Right ventricle myocardium inferior (tissue), 1 donor: ENCODE data around the gene NPAS3. TPM values are rescaled to one million over a fixed set of nuclear protein-coding genes. Genes with fewer than 3 reads are reported as not detected.

Source experiments
- ATAC-seq: fragments of 200-7000 bp; cut with Tn5 transposase; one replicate; pipeline ENCODE4 v1.9.1; 2020; ENCODE audit warnings: mild to moderate bottlenecking, moderate library complexity
- DNase-seq: peaks from one replicate; pipeline ENCODE4 v3.0.0; 2021; ENCODE audit errors: missing footprints
- intact Hi-C: fragments of 100-400 bp; cut with DNase I; formaldehyde crosslinking; loops from one replicate; pipeline ENCODE4 v1.11.0; 2022
- total RNA-seq: library from RNA; stranded (reverse); fragmentation: NEBNext Ultra II Directional; extraction: Animal tissue kit (Norgen Biotek cat#: 25700); gene quantifications from one replicate; pipeline ENCODE4 v1.2.1, GENCODE V29; 2021
- donor health status: DM: no; HTN: yes; CAD: no; lungs with severe emphysema.

NPAS3 gene
- total RNA-seq, 1 donor from 2014 or later, result 1.9 TPM

DNA sequence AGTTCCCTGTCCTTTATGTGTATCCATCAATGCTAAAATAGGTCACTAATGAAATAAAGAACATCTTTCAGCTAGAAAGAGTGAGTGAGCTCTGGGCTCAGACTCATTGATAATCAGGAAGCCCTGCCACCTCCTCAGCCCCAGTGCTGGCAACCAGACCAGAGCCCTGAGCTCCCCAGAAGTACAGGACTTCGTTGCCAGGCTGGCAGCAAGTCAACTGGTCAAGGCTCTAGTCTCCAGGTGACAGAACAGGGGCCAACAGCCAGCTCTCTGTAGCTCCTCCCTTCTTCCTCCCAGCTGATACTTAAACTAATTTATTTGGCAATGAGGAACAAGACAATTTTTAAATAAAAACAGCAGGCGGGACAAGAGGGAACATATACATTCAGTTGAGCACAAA lies 866.9 kb downstream of the NPAS3 start:
- DNase-seq, result no peak
- ATAC-seq, result no peak
- intact Hi-C loops, result no loop called here

DNA sequence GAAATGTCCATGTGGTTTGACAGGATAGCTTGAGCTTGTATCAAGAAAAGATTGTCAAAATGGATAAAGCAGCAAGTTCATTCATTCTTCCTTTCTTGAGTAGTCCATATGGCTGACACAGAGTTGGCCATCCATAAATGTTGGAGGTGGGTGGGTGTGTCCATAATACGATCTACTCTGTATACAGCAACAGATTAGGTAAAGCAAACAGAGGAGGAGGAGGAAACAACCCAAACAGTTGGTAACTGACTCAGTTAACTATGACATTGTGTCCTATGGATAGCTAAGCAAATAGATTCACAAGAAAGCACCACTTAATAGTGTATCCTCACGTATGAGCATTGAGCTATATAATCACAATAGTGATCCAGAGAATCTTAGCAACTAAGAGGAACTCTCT lies 868.2 kb downstream of the NPAS3 start:
- DNase-seq, result no peak
- intact Hi-C loops, result no loop called here
- ATAC-seq, result no peak

DNA sequence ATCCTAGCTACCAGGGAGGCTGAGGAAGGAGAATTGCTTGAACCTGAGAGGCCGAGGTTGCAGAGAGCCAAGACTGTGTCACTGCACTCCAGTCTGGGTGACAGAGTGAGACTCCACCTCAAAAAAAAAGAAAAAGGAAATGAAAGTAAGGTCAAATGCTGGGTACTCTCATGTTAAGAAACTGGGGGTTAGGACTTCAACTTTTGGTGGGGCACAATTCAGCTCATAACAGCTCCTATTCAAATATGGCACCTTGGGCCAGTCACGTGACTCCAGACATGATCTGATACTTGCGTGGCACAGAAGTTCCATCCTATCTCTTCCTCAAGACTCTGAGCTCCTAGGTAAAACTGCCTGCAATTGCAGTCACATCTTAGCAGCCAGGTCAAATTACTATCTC lies 869.5 kb downstream of the NPAS3 start:
- no peak for ATAC-seq
- intact Hi-C loops, result no loop called here

GRCh38 chr14:33809396-33809981 lies 870.8 kb downstream of the NPAS3 start:
- DNase-seq, result no peak
- intact Hi-C loops, result no loop called here

More for the DNA sequence above, 869.5 kb downstream of the NPAS3 start:
- DNase-seq, result no peak

DNA sequence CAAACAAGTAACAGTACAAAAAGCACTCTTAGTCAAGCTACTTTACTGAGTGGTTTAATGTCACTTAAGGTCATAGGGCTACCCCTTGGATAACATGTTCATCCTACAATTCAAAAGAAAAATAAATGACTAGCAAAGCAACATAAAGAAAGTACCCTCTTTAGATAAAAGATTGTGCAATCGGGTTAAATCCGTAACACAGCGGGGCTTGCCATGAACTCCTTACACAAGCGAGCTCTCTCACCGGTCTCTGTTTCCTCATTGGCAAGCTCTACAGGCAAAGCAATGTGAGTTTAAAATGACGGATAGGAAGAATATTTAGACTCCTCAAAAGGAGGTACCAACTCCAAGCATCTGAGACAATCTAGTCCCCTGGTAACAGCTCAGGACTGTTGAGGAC lies 871.6 kb downstream of the NPAS3 start:
- intact Hi-C loops, result no loop called here
- DNase-seq (no peak), ATAC-seq (no peak)

More at GRCh38 chr14:33809396-33809981, 870.8 kb downstream of the NPAS3 start:
- no peak for ATAC-seq

DNA sequence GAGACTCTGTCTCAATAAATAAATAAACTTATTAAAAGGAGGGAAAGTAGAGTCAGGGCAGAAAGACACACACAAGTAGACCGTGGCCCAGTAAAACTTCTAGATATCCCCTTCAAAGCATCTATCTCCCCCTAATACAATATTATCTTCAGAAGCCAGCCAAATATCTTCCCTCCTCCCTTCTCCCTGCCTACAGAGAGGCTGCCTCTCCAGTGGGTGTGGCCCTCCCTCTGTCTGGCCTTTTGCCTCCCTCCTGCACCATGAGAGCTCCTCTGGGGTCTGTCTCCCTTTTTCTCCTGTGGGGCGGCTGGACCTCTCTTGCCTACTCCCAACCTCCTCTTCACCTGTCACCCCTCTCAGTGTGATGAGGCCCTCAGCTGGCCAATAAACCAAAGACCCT lies 873.0 kb downstream of the NPAS3 start:
- intact Hi-C loops, result no loop called here
- ATAC-seq (no peak), DNase-seq (no peak)

DNA sequence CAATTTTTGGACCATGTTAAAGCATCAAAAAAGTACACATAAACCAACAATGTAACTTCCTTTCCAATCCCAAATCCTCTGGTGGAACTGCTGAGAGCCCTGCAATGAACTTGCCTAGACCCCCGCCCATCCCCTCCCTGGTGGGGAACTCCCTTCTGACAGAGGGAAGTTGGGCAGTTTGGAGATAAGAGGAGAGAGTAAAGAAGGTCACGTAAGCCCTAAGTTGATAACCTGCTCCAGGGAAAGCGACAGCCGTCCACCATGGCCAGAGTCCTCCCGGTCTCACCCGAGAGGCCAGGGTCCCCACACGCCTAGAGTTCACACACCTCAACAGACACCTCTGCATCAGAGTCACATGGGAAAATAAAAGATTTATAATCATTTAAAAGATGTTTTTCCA lies 873.5 kb downstream of the NPAS3 start:
- intact Hi-C loops, result no loop called here
- ATAC-seq (no peak), DNase-seq (no peak)

- DNase-seq, result no peak
- ATAC-seq, result no peak
- intact Hi-C loops, result no loop called here
These were observed 873.9 kb downstream of the NPAS3 start for GRCh38 chr14:33812601-33813000.

- intact Hi-C loops, result no loop called here
- ATAC-seq (no peak), DNase-seq (no peak)
These were observed 875.3 kb downstream of the NPAS3 start for GRCh38 chr14:33814010-33814409.

DNA sequence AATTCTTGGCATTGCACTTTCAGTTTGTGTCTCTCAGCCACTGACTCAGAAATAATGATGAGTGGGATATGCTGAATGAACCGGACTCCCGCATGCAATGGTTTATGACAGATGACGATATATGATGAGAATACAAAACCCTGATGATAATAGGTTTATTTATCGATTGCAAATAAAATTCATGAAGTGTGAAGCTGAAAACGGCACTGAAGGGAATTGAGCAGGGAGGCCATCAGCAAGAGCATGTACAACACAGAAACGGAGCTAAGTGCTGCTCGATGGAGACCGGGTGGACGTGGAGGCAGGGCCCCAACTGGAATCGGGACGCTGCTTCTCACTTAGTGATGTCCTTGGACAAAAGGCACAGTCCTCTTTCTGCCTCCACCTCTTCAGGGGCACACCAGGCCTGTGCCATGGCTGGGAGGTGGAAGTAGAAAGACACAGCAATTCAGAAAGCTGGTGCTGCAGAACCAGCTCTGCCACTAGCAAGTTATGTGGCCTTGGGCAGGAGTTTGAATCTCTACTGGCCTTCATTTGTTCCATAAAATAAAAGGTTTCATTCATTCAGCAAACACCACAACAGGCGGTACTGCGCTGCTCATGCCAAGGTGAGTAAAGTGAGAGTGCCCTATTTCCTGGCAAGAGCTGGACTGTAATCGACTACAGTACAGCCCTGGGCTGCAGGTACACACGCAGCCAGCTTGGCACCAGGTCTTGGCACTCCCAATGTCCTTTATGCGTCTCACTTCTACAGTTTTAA lies 895.2 kb downstream of the NPAS3 start:
- intact Hi-C loops, result no loop called here
- DNase-seq (no peak), ATAC-seq (no peak)

DNA sequence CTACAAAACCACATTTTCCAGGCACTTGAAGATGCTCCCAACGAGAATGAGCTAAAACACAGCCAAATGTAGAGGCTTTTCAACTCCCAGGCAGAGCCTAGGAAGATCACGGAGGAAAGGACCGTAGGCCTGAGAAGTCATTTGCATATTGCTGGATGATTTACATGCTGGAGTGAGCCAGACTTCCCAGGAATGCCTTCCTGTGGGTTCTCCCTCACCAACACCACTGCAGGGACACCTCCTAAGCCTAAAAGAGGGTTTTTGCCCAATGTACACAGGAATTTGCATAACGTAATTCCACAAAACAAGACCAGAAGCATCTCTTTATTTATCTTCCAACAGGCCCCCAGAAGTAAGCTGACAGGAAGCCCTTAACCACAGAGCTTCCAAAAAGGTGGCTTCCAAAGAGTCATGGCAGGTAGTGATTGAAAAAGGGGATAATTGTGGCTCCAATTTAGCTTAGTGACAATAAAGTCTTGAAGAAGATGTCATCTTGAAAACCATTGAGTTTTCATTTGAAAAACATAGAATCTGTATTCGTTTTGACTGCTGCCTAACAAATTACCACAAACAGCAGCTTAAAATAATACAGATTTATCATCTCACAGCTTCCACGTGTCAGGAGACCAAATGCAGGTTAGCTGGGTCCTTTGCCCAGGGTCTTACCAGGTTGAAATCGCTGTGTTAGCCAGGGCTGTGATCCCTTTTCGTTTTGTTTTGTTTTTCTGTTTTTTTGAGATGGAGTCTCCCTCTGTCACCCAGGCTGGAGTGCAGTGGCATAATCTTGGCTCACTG lies 896.0 kb downstream of the NPAS3 start:
- intact Hi-C loops, result no loop called here
- DNase-seq, result no peak
- no peak for ATAC-seq

GRCh38 chr14:33835261-33835655 lies 896.6 kb downstream of the NPAS3 start:
- ATAC-seq, result no peak
- no peak for DNase-seq
- intact Hi-C loops, result no loop called here

DNA sequence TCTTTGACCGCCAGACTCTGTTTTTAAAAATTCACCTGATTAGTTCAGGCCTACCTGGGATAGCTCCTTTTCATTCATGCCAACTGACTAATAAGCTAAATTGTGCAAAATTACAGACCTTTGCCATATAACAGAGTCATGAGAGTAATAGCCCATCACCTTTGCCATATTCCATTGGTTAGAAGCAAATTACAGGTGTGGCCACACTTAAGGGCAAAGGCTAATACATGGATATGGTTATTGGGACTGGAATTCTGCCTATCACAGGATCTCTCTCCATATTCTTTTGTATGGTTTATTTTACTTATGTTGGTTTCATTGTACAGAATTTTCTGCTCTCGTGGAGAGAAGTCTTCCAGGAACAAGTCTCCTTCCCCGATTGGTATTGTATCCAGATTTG lies 897.0 kb downstream of the NPAS3 start:
- DNase-seq (no peak), ATAC-seq (no peak)
- intact Hi-C loops, result no loop called here

DNA sequence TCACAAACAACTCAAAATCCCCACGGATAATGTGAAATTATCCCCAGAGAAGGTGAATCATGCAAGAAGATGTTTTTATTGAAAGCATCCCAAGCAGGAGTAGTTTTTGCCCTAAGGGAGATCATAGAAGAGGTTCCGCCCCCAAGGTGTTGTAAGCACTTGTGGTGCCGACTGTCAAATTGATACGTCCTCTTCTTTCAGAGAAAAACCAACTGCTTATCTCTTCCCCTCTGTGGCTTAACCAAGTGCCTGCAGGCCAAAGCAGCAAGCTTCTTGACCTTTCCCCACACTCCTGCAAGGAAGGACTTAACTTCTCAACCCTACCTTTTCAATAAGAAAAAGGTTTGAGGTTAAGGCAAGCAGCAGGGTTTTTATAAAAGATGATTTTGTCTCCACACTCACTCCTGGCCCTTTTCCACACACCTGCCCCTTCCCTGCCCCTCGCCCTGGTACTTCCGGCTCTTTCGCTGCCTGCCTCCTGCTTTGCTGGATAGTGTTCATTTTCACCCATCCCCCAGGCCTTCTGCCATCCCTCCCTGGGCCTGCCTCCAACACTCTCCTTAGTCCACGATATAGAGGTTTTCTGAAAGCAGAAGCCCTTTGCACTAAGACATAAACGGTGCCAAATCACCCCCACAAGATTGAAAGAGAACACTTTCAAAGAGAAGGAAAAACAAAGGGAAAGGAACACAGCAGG lies 897.7 kb downstream of the NPAS3 start:
- intact Hi-C loops, result no loop called here
- DNase-seq, result no peak
- no peak for ATAC-seq

GRCh38 chr14:33836900-33837577 lies 898.4 kb downstream of the NPAS3 start:
- ATAC-seq, result no peak
- intact Hi-C loops, result no loop called here

GRCh38 chr14:33837943-33838683 lies 899.4 kb downstream of the NPAS3 start:
- DNase-seq, result no peak
- ATAC-seq, result no peak
- intact Hi-C loops, result loop anchor here (2.0 kb wide), 1 partner anchor 391 kb away; no protein-coding TSS in a partner anchor

More at GRCh38 chr14:33836900-33837577, 898.4 kb downstream of the NPAS3 start:
- no peak for DNase-seq

DNA sequence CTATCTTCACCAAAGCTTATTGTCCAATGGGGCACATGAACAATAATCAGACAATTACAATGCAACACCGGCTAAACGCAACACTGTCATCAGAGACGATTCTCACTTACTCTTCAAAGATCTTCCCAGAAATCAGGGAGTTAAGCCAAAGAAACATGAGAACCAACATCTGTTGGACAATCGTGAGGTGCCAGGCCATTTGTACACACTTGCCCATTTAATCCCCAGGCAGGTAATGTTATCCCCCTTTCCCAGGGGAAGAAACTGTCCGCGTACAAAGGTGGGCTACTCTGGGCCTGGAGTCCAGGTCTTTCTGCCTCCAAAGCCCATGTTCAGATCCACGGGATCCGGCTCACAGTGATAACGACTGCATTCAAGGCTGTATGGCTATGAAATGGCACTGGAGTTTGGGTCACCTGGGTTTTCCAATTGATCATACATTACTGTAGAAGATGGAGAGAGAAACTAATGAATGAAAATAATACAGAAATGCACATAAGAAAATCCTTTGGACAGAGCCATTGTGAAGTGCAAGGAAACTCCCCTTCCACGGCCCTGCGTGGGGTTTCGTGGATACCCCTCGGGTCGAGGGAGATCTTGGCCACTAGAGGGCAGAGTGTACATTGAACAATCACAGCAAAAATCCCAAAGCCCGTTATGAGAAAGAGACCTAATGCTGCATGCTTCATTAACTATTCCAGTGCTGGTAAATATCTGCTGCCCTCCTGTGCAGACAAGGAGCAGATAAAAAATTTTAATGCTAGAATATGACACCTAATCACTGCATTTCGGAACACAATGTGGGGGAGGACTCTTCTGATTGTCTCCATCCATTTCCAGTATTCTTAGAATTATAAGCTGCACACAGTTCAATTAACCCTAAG lies 900.8 kb downstream of the NPAS3 start:
- intact Hi-C loops, result loop anchor here (1.0 to 2.0 kb wide), 2 partner anchors 389 to 462 kb away; no protein-coding TSS in a partner anchor
- DNase-seq, result no peak
- ATAC-seq, result peak; percentile 76
